Measurements from ENCODE around the gene KIF17.
A peak's percentile ranks its signal among the peaks of the same experiment; 100 is the strongest.
"Not testable (repeated sequence)": the region's sequence is repeated elsewhere in the genome, so short reads cannot be mapped to it uniquely, and the experiment has no call there.

KIF17 gene

DNA sequence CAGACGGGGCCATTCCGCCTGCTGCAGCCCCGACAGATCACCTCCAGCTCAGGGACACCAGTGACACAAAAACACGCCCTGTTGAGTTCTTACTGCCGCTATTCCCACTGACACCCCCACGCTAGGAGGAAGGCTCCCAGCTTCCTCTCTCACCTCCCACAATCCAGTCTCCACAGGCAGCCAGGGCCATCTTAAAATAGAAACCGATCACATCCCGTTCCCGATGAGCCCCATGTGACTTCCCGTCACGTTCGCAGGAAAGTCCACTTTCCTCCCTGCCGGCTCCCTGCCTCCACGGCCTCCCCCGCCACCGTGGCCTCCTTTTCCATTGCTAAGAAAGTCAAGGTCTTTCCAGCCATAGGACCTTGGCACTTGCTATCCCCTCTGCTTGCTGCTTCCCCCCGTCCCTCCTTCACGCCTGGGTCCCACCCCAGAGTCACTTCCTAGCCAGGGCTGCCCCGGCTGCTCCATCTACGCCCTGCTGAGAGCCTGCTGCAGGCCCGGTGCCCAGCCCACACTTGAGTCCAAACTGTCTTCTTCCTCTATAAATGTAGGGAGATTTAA lies 32.6 kb downstream of the KIF17 start:
- ATAC-seq, result no peak

DNA sequence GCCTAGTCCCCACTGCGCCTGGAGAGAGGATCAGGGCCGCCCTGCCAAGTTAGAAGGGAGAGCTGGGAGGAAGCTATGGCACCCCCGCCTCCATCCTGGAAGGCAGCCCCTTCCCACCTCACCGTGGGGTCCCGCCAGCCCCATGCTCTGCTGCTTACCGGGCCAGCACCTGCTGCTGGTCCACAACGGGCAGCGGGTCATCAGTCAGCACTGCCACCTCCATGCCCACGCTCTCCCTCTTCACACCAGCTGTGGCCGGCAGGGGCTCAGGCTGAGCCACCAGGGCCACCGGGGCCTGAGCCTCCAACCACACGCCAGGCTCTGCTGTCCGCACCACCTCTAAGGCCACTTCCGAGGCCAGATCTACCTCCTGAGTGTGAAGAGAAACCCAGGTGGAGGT lies 33.2 kb downstream of the KIF17 start:
- ATAC-seq, result no peak

DNA sequence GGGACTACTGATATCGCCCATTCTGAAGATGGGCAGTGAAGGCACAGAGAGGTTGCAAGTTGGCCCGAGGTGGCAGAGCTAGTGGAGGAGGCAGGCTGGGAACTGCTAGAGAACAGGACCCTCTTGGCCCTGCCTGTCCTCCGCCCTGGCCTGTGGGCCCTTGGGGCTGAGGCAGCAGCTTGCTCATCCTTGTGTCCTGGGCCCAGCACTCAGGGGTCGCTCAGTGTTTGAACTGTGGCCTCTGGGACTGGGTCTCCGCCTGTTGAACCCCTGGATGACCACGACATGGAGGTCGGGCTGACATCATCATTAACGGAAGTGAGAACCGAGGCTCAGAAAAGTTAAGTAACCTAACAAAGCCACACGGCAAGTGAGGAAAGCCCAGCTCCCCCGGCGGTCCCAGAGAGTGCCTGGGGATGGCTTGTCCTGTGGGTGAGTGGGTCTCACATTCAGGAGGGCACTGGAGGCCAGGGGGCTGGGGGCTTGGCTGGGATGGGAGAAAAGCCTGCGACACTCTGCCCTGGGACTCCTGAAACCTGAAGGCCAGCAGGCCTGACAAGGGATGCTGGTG lies 33.7 kb downstream of the KIF17 start:
- ATAC-seq, result no peak

DNA sequence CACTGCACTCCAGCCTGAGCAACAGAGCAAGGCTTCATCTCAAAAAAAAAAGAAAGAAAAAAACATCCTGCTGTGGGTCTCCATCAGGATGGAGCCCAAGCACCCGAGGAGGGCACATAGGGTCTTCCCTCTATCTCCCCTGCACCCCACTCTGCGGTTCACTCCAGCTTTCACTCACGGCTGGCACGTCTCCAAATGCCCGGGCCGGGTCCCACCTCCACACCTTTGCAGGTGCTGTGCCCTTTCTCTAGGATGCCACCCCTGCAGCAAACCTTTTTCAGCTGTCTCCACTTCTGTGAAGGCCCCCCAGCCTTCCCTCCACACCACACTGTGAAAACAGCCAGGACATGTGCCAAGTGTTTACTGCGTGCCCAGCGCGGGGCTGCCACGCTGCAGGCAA lies 34.2 kb downstream of the KIF17 start:
- ATAC-seq, result no peak

DNA sequence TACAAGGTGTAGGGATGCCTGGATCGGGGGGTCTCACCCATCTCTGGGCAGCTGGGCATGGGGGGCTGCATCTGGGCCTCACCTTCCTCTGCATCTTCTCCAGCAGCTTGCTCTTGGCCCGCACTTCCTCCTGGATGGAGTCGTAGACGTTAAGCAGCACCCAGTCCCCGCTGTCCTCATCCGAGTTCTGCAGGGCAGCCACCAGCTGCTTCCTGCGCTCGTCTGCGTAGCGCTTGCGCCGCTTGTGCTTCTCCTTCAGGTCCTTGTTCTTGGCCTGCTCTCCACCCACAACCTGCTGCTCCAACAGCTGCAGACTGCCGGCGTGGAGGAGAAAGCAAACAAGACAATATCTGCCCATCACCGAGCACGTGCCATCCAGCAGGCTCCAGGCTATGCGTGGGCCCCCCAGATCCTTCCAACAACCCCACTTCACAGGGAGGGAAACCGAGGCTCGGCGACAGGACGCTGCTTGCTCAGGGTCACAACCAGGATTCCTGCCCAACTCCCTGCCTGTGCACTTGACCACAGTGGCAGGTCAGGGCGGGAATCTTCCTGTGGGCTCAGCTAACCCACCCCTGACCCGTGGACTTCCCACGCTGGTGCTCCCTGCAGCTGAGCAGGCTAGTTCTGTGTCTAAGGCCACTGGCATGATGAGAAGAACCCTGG lies 35.1 kb downstream of the KIF17 start:
- ATAC-seq, result no peak

DNA sequence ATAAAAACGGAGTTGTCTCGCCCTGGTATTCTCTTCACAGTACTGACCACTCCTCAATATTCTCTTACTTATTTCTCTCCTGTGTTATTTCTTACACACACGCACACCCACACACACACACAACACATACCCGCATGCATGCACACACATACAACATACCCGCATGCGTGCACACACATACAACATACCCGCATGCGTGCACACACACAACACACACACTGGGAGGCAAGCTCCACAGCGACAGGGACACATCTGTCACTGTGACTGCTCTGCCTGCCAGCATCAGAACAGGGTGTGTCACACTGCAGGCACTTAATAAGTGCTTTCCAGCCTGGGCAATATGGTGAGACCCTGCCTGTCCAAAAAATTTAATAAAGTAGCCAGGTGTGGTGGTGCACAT lies 35.8 kb downstream of the KIF17 start:
- ATAC-seq, result no peak

DNA sequence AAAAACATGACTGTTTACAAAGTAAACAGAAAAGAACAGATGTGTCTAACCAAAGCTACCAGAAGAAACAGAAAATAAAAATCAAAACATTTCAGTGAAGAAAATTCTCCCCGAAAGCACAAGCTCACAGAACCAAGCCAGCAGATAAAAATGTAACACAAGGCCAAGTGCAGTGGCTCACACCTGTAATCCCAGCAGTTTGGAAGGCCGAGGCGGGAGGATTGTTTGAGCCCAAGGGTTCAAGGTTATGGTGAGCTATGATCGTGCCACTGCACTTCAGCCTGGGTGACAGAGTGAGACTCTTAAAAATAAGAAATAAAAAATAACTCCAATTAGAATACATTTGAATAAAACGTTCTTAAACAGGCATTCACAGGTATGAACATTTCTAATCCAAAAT lies 37.5 kb downstream of the KIF17 start:
- ATAC-seq, result no peak

DNA sequence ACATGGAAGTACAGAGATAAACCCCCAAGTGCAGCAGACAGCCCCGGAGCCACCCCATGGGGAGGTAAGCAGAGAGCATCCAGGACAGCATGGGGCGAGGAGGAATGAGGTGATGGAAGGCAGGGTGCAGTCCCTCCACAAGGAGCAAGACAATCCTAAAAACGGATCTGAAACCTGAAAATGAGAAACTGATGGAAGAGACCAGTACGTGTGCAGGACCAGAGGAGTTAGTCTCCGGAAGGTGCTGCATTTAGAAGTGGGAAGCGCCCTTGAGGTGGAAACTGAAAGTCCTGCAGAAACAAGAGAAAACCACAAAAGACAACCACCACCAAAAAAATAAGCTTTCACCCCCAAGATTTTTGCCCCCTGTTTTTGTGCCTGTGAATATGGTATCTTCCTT lies 39.2 kb downstream of the KIF17 start:
- no peak for ATAC-seq

DNA sequence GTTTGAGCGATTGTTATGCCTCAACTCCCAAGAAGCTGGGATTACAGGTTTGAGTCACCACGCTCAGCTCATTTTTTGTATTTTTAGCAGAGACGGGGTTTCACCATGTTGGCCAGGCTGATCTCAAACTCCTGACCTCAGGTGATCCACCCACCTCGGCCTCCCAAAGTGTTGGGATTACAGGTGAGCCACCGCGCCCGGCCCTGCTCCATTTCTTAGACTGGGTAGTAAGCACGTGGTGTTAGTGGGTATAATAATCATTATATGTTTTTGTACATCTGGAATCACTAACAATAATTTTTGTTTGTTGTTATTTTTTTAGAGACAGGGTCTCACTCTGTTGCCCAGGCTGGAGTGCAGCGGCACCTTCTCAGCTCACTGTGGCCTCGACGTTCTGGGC lies 44.2 kb downstream of the KIF17 start:
- not testable (repeated sequence) for ATAC-seq

DNA sequence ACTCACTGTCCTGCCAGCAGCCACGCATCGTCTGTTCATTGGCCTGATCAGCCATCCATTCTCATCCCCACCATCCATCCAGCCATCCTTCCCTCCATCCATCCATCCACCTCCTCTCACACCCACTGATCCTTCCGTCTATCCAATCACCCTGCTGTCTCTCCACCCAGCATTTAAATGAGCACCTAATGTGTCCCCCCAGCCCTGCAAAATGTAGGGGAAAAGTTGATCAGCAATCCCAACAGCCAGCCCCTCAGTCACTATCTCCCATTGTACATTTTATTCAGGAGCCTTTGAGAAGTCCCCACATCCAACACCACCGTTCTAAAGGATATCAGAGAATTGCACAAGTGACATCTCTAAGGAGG lies 45.6 kb downstream of the KIF17 start:
- ATAC-seq, result no peak

DNA sequence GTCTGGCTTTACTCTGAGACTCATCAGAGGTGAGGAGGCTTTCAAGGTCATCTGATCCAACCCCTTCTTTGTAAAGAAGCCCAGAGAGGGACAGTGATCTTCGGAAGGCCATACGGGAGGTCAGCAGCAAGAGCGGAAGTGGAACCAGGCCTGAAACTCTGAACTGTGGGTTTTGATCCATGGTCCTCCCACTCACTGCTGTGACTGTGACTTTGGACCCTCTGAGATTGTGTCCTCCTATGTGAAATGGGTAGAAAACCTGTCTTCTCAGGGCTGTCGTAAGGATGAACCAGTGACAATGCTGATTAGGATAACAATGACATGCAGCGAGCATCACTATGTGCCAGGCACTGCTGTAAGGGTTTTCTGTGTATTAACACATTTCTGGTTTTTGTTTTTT lies 46.9 kb downstream of the KIF17 start:
- ATAC-seq, result no peak

DNA sequence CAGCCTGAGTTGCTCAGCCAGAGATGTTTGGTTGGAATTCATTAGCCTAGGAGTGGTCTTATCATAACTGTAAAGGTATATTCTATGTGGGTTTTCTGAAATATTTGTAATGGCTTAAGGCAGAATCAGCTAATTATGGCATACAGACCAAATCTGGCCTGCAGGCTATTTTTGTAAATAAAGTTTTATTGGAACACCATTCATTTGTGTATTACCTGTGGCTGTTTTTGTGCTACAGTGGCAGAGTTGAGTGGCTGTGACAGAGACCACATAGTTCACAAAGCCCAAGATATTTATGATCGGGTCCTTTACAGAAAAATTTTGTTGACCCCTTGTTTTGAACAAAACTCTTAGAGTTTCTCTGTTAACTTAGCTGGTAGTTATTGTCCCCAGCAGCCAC lies 49.2 kb downstream of the KIF17 start:
- no peak for ATAC-seq

DNA sequence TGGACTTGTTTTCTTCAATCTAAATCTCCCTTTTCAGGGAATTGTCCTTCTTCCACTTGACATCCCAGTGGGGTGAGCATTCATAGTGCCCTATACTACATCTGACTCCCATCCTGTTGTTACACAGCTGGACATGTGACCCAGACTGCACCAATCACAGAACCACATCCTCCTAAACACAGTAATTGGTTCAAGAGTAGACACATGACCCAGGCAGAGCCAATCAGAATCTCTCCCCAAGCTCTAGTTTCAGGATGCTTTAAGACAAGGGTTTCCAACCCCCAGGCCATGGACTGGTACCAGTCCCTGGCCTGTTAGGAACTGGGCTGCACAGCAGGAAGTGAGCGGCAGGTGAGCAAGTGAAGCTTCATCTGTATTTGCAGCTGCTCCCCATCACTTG lies 51.0 kb downstream of the KIF17 start:
- ATAC-seq, result peak; percentile 46 to 73

DNA sequence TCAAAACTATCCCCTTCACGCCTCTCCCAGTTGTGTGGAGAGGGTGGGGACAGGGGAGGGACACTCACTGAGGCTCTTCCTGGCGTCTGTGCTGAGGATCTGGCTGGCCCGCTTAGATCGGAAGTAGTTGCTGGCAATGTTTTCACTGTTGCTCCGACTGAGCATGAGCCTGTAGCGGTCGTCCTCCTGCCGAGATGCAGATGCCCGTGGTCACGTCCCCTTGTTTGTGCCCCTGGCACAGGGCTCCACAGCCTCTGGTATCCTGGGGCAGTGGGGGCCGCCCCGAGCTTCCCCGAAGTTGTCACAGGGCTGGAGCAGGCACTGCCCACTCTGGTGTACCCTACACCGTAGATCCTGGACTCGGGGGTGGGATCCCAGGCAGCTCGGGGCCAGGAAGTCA lies 51.7 kb downstream of the KIF17 start:
- ATAC-seq, result no peak

DNA sequence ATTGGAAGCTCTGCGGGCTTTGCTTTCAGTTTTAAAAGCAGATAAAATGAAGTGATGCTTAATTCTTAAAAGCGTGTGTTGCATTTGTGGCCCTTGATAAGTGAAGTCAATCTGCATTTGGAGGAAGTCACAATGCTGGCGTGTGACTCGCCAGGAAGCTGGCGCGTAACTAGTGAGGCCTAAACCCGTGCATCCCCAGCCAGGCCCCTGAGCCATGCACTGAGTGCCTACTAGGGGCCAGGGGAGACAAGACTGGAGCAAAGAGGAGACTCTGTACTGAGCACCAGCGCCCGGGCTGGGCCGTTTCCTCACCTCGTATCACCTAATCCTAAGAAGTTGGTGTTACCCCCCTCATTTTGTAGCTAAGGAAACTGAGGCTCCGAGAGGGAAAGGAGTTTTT lies 52.1 kb downstream of the KIF17 start:
- no peak for ATAC-seq

DNA sequence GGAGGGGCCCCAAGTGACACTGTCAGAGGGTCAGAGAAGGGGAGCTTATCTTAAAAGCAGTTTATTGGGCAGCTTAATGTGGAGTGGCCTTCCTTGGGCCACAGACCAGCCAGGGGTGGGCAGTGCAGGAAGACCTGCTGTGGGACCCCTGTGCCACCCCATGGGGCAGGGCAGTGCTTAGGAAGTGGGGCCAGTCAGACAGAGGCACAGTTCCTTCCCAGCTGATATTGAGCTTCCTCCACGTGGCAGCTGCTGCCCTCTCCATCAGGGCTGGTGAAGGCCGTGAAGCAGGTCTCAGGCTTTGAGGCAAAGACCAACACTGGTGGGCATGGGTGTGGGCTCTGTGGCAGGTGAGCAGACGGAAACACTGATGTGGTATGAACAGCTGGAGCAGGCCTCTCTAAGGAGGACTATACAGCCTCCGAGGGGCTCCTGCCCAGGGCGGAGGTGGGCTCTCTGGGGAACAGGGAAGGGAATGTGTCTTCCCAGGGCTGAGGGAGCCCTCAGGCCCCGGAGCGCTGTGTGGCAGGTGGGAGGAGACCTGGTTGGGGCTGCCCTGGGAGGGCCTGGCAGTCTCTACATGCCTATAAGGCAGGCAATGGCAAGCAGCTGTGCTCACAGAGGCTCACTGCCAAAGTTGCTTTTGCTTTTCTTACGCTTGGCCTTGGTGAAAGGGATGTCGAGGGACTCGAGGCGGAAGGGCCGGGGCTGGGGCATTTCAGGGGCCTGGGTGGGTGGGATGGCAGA lies 53.7 kb downstream of the KIF17 start:
- no peak for ATAC-seq

DNA sequence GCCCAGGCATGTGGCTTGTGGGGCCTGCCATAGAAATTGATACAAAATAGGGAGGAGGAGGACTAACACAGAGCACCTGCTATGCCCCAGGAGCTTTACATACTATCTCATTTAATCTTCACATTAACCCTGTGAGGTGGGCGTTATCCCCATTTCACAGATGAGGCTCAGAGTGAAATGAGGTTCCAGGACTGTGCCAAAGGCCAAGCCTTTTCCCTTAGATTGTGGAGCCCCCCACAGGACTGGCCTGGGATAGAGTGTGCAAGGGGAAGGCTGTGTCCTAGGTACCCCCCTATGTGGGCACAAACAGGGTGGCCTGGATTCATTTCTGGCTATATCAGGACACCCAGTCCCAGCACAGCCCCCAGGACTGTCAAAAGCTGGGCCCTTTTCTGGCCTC lies 54.4 kb downstream of the KIF17 start:
- ATAC-seq, result no peak

DNA sequence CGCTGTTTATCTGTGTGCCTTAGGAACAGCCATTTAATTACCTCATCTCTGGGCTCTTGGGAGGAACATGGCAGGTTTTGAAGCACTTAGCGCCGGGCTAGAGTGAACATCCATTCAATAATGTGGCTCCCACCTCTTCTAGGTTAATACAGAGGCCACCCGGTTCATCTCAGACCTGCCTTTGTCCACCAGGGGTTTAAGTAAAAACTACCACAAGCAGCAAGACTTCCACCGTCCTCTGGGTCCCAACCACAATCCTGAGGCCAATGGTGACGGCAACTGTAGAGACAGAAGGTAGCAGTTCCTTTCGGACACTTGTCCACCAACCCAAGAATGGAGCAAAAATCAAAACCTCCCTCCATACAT lies 55.7 kb downstream of the KIF17 start:
- ATAC-seq, result no peak

DNA sequence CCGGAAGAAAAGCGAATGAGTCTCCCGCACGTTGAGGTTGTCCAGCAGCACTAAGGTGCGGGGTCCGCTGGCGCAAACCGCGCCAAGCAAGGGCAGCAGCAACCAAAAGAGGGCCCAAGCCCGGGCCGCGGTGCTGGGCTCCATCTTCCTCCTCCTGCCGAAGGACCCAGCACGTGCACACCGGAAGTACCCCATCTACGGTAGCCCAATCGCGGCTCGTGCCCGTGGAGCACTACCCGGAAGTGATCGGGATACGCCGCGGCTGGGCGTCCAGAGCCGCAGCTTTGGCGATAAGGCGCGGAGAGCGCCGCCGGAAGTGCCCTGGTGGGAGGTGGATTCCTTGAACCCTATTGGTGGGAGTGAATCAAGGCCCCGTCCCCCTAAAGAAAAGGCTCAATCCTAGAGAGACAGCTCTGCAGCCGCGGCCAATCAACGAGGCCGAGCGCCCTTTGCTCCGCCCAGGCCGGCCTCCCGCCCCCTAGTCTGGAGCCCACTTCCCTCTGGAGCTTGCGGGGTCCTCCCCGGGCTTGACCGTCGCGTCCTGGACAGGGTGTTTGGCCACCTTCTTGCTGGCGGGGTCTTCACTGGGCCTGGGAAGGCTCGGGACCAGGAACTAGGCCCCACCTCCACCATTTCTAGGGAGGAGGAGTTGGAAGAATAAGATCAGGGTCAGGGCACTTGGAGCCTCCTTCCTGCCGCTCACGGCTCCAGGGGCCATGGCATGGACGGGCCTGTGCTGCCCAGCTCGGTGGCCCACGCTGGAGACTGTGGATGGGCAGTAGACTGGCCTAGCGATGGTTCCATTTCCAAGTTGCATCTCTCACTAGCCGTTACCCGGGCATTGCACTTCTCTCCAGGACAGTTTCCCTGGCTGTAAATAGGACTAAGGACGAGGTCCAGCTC lies 56.3 kb downstream of the KIF17 start, which contains the start of gene DDOST:
Gene DDOST (minus strand): TSS at position 163 of the 903 bp plus-strand sequence. CDS start 19 bp downstream, at position 144.
- peak; percentile 96 to 97 for ATAC-seq

DNA sequence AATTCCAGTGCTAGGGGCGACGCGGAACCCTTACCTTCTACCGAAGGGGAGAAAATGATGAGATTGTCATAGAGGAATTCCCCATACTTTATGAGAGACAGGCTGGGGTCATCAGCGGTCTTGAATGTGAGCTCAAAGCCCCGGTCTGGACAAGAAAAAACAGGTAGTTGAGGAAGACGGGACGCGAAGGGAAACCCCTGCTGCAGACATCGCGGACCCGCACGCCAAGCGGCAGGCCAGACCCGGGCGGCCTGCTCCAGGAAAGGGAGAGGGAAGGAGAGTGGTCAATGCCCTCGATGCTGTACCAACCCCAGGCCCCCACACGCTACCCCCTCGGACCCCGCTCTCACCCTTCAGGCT lies 57.0 kb downstream of the KIF17 start:
- no peak for ATAC-seq

DNA sequence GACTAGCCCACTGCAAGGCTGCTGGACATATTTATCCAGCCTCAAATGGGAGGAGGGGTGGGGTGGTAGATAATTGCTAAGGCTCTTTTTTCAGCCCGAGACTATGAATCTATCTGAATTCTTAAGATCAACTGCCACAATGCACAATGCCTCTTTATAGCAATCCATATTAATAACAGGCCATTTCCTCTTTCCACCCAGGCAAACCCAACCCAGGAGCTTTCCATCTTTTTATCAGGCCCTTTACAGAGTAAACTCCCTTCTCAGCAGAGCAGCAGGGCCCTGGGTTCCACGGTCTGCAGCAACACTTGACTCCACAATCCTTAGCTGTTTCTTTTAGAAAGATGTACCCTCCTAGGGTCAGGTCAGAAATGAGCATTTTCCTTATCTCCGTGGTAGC lies 57.4 kb downstream of the KIF17 start:
- ATAC-seq, result no peak

DNA sequence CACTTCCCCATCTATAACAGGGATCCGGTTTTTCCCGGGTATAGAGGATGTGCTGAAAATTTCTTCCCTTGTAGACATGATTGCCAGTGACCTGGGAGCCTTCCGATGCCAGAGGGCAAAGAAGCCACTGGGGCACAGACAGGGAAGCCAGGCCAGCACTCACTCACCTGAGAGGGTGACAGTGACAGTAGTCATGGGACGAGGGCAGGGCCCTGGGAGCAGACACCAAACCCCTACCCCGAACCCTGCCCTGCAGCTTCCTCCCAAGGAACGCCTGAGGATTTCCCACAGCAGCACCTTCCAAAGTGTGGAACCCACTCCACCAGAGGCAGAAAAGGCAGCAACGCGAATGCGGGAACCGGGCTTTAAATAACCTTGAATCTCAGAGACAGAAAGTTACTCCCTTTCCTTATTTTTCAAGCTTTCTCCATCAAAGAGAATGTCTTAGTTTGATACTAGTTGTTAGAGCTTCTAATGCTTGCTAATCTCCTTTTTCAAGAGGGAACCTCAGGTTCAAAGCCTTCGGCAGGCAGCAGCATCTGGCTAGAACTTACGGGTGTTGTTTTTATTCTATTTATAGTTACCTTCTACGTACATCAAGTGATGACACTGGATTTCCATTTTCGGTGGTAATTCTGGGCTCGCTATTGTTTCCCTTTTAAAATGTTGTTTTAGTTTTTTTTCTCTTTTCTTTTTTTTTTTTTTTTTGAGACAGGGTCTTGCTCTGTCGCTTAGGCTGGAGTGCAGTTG lies 59.5 kb downstream of the KIF17 start:
- ATAC-seq, result peak; percentile 4
